GM21367 (cell line): ENCODE measurements around the gene AMBP.

Experiments
- ATAC-seq: cut with Tn5 transposase; IDR thresholded peaks from one replicate; pipeline ENCODE4 v1.9.1; 2021; ENCODE audit not compliant: unreplicated experiment

The AMBP gene

GRCh38 chr9:114076237-114077161 is 1.6 kb downstream of the AMBP start:
- no peak for ATAC-seq

- ATAC-seq, result no peak
Observed at GRCh38 chr9:114075602-114076001, 2.5 kb downstream of the AMBP start.

- no peak for ATAC-seq
Observed at GRCh38 chr9:114072184-114073140, 5.6 kb downstream of the AMBP start.

- no peak for ATAC-seq
Observed at GRCh38 chr9:114071197-114071795, 6.8 kb downstream of the AMBP start.

- no peak for ATAC-seq
Observed at GRCh38 chr9:114070188-114071103, 7.7 kb downstream of the AMBP start.

GRCh38 chr9:114069476-114070187 is 8.5 kb downstream of the AMBP start:
- no peak for ATAC-seq

- ATAC-seq, result no peak
Observed at GRCh38 chr9:114065304-114065703, 12.8 kb downstream of the AMBP start.

GRCh38 chr9:114061830-114062474 is 16.1 kb downstream of the AMBP start:
- no peak for ATAC-seq

GRCh38 chr9:114061292-114061691 is 16.8 kb downstream of the AMBP start:
- no peak for ATAC-seq

- ATAC-seq, result no peak
Observed at GRCh38 chr9:114060711-114061110, 17.4 kb downstream of the AMBP start.

GRCh38 chr9:114060070-114060469 is 18.0 kb downstream of the AMBP start:
- ATAC-seq, result no peak

- ATAC-seq, result no peak
Observed at GRCh38 chr9:114059047-114059803, 18.9 kb downstream of the AMBP start.

GRCh38 chr9:114058688-114059046 is 19.4 kb downstream of the AMBP start:
- no peak for ATAC-seq

GRCh38 chr9:114057161-114057885 is 20.8 kb downstream of the AMBP start:
- ATAC-seq, result no peak

- no peak for ATAC-seq
Observed at GRCh38 chr9:114056527-114056926, 21.6 kb downstream of the AMBP start.

GRCh38 chr9:114055894-114056293 is 22.2 kb downstream of the AMBP start:
- ATAC-seq, result no peak

- no peak for ATAC-seq
Observed at GRCh38 chr9:114055061-114055460, 23.0 kb downstream of the AMBP start.

- no peak for ATAC-seq
Observed at GRCh38 chr9:114054191-114054690, 23.9 kb downstream of the AMBP start.
